Caki2 (cell line): ENCODE measurements around the gene ESR1. TPM values are rescaled to one million over a fixed set of nuclear protein-coding genes. Genes with fewer than 3 reads are reported as not detected.
"Not testable (repeated sequence)": the region's sequence is repeated elsewhere in the genome, so short reads cannot be mapped to it uniquely, and the experiment has no call there.

Experiments
- DNase-seq: peaks from one replicate; pipeline ENCODE4 v3.0.0-alpha.2; 2015; ENCODE audit warnings: low read depth
- in situ Hi-C: cut with HindIII; loops from 2 replicates; pipeline ENCODE4 v1.10.0; 2016; ENCODE audit warnings: low sequenced_read_pairs, low pct_unique_long_range_greater_than_20kb, mixed read lengths
- total RNA-seq: library from RNA; depleted of rRNA; stranded (reverse); fragments of >200 nt; shearing (Covaris generic); gene quantifications from 2 replicates; pipeline ENCODE4 v1.2.3, GENCODE V29; 2014; ENCODE audit warnings: low replicate concordance

ESR1 gene
- total RNA-seq, 1 experiment from 2014 or later = not detected

DNA sequence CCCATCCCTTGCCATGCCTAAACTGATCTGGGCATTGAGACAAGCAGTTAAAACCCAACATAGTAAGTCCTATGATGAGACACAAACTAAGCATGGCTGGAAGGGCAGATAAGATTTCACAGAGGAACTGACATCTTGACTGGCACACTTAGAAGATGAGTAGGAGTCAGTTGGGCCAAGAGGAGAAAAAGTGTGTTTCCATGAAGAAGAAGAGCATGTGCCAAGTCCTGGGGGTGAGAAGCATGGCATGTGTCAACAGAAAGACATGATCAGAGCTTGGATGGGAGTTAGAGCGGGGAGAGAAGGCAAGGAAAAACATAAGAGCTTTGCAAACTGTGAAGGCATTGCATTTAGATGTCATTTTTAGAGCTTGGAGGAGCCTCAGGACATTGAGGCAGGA, 68.0 kb downstream of the ESR1 start:
- no peak for DNase-seq
- in situ Hi-C loops = no loop called here

DNA sequence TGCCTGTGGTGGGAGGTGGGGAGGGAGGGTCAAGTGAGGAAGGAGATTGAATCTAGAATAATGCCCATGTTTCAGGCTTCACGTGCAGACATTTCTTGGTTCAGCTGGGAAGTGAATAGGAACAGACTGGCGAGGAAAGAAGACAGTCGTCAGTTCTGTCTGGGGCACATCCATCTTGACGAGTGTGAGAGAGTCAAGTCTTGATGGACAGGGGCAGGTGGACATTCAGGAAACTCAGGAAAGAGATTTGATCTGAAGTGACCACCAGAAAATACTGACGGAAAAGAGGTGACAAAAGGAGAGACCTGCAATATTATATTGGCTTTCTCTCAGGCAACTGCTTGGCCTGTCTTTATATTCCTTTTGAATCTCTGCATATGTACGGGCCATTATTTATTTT, 68.6 kb downstream of the ESR1 start:
- in situ Hi-C loops = no loop called here
- no peak for DNase-seq

DNA sequence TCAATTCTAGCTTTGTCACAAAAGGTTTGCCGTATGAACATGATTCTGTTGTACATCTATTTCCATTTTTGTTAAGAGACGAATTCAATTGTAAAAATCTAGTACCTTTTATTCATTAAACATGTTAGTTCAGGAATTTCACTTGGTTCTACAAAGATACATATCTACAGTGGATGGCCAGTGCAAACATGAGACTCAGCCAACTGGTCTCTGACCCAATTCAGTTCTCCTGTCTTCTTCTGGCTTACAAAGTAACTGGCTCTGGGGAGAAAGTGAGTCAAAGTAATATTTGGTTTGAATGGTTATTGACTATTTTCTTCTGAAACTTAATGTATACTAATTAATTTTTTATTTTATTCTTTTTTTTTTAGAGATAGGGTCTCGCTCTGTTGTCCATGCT, 70.0 kb downstream of the ESR1 start:
- in situ Hi-C loops = no loop called here
- no peak for DNase-seq

DNA sequence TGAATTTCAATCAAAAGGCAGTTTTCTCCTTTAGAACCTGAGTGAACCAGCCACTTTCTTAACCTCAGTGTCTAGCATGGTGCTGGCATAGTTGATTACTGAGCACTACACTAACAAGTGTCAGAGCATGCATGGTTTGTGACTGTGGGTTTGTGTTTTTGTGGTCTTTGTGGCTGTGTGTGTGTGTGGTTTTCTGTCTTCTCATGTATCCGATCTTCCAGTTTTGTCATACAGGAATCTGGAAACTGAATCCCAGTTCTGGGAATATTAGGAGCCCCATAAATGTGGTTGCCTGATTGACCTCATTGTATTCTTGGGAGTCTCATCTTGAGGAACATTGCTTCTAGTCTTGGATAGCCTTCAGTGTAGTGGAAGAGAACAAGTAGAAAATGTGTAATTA, 73.7 kb downstream of the ESR1 start:
- in situ Hi-C loops = no loop called here
- DNase-seq = no peak

DNA sequence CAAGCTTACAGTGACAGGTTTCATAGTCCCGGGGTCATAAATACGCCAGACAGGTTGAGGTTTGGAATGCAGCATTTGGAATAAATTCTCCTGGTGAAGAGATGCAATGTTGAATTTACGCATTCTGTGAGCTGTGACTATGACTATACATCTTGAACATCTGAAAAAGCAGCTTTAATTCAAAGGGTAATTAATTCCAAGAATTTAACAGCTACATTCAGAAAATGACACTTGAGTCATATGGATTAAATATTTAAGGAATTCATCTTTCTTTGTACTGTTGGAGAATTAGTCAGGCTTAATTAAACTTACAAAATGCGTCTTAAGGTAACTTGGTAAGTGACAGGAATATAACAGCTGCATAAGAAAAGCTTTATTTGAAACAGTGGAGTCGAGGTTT, 74.7 kb downstream of the ESR1 start:
- in situ Hi-C loops = no loop called here
- DNase-seq = no peak

DNA sequence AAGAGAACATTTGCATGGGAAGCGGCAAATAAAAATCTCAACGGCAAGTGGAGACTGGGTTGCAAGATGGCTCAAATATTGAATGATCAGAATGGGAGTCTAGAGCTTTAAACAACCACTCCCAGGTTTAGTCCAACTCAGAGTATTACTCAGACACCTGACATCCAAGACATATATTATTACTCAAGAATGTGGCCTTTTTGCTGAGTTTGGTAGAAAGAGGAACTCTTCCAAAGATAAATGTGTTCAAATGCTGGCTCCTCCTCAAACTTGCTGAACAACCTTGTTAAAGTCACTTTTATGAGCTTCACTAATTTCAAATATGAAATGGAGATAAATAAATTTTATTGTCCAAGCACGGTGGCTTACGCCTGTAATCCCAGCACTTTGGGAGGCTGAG, 77.8 kb downstream of the ESR1 start:
- in situ Hi-C loops = no loop called here
- no peak for DNase-seq

DNA sequence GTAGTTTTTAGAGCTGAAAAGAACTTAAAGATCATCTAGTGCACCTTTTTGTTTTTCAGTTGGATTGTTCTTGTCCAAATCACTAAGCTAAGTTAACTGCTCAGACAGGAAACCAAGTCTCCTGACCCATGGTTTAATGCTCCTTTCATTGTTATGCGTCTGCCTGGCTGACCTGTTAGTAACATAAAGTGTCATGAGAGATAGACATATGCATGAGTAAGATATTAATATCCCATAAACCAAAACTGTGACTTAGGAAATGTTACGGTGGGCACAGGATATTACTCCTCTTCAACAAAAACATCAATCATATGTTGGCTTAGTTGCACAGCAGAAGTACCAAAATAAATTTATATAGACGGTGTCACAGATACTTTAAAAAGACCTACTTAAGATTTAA, 84.0 kb downstream of the ESR1 start:
- no peak for DNase-seq
- in situ Hi-C loops = no loop called here

DNA sequence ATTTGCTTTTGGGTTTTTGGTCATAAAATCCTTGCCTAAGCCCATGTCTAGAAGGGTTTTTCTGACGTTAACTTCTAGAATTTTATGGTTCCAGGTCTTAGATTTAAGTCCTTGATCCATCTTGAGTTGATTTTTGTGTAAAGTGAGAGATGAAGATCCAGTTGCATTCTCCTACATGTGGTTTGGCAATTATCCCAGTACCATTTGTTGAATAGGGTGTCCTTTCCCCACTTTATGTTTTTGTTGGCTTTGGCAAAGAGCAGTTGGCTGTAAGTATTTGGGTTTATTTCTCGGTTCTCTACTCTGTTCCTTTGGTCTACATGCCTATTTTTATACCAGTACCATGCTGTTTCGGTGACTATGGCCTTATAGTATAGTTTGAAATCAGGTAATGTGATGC, 86.9 kb downstream of the ESR1 start:
- in situ Hi-C loops, DNase-seq: not testable (repeated sequence)

DNA sequence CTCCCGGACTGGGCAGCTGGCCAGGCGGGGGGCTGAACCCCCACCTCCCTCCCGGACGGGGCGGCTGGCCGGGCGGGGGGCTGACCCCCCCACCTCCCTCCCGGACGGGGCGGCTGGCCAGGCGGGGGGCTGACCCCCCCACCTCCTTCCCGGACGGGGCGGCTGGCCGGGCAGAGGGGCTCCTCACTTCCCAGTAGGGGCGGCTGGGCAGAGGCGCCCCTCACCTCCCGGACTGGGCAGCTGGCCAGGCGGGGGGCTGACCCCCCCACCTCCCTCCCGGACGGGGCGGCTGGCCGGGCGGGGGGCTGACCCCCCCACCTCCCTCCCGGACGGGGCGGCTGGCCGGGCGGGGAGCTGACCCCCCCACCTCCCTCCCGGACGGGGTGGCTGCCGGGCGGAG, 91.7 kb downstream of the ESR1 start:
- in situ Hi-C loops, DNase-seq: not testable (repeated sequence)

DNA sequence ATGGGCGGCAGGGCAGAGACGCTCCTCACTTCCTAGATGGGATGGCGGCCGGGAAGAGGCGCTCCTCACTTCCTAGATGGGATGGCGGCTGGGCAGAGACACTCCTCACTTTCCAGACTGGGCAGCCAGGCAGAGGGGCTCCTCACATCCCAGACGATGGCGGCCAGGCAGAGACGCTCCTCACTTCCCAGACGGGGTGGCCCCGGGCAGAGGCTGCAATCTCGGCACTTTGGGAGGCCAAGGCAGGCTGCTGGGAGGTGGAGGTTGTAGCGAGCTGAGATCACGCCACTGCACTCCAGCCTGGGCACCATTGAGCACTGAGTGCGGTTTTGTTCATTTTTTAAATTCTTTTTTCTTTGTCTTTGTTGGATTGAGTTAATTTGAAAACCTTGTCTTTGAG, 92.3 kb downstream of the ESR1 start:
- DNase-seq, in situ Hi-C loops: not testable (repeated sequence)

DNA sequence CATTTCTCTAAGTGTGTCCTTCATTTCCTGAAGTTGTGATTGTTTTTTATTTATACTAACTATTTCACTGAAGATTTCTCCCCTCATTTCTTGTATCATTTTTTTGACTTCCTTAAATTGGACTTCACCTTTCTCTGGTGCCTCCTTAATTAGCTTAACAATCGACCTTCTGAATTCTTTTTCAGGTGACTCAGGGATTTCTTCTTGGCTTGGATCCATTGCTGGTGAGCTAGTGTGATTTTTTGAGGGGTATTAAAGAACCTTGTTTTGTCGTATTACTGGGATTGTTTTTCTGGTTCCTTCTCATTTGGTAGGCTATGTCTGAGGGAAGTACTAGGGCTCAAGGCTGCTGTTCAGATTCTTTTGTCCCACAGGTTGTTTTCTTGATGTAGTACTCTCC, 92.8 kb downstream of the ESR1 start:
- DNase-seq = no peak
- in situ Hi-C loops = no loop called here

DNA sequence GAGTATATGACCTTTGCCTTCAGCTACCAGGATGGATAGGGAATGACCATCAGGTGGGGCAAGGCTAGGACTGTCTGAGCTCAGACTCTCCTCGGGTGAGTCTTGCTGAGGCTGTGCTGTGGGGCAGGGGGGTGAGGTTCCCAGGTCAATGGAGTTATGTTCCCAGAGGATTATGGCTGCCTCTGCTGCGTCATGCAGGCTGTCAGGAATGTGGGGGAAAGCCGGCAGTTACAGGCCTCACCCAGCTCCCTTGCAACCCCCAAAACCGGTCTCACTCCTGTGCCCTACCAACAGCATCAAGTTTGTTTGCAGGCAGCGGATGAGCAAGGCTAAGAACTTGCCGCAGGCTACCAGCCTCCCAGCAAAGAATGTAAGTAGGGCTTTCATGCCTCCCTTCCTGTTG, 93.5 kb downstream of the ESR1 start:
- no peak for DNase-seq
- in situ Hi-C loops = no loop called here

DNA sequence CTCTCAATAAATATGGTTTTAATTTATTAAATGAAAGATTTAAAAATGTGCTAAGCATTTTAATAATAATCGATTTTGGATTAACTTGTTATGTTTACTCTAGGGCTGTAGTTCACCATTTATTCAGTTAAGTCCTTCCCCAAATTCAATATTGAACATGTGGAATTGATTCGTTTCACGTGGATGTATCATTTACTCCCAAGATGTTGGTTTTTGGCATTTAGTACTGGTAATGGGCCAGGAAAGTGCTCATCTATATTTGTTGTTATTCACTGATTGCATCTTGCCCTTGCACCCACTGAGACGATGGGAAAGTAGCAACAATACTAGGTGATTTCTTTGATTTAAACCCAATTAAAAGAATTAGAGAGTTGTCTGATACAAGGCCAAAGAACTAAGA, 97.1 kb downstream of the ESR1 start:
- in situ Hi-C loops = no loop called here
- no peak for DNase-seq

DNA sequence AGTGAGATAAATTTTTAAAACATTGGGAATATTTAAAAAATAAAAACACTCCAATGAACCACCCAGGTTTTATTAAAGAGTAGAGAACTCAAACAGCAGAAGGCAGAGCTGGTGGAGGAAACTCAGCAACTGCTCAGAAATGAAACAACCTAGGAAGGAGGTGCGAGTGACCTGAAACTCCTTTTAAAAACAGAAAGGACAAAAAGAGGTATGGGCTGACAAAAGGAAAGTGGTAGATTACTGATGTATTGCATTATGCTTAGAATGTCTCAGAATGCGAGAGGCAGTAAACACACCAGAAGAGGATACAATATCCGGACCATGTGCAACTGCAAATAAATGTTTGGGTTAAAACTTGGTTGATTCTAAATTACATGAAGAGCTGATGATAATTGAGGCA, 97.6 kb downstream of the ESR1 start:
- no peak for DNase-seq
- in situ Hi-C loops = no loop called here

DNA sequence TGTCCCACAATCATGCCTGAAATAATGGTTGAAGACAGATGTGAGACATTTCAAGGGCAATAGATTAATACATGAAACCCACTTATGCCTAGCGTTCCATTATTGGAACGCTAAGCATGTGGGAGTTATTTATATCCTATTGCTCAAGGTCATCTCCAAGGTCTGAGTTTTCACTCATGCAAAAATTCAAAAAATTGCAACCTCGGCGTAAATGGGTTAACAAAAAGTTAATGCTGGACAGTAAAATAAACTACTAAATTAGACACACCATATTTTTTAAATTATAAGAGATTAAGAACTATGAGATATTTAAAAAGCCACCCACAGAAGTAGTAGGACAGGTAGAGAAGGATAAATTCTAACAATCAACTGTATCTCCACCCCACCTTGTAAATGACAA, 98.4 kb downstream of the ESR1 start:
- in situ Hi-C loops = no loop called here
- no peak for DNase-seq

DNA sequence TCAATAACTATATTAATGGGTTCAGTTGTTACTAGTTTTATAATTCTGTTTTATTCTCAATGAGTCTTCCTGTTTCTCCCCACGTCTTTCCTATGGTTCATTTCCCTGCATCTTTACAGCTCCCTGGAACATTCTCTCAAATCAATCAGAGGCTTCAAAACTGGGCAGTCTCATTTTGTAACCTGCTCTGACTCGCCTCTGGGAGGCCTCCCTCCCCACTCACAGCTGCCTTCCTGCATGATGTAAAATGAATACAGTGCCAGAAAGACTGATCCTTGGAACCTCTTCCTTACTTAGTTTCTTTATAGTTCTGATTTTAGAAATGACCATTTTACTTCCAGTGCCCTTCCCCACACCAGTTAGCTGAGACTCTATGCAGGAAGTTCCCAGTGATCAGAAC, 103.9 kb downstream of the ESR1 start:
- in situ Hi-C loops = no loop called here
- no peak for DNase-seq

DNA sequence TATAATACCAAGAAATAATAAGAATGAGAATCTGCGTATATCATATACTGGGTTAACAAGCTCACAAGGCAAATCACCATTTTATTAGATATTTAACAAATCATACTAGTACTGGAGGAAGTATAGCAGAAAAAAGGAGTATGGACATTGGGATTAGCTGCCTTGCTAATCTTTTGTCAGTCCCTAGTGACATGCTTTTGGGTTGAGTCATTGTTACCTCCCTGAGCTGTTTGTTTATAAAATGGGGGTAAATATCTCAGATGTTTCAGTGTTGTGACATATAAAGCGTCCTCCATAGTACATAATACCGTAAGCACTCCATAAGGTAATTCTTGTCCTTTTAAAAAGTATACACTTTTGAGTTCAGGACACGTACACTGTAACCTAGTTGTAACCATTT, 107.0 kb downstream of the ESR1 start:
- in situ Hi-C loops = no loop called here
- no peak for DNase-seq

DNA sequence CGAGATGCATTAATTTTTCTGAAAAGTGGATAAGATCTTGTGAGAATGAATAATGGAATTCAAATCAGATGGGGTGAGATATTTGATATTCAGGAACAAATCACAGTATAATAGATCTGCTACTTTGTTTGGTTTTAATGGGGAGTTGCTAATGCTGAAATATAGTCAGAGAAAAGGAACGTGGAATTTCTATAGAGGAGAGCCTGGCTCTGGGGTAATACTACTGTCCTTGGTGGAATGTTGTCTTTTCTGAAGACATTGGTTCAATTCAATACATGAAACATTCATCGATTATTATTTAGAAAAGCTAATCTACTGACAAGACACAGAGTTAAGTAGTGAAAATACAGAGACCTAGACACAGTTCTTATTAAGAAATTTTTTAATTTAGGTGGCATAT, 108.6 kb downstream of the ESR1 start:
- in situ Hi-C loops = no loop called here
- no peak for DNase-seq

DNA sequence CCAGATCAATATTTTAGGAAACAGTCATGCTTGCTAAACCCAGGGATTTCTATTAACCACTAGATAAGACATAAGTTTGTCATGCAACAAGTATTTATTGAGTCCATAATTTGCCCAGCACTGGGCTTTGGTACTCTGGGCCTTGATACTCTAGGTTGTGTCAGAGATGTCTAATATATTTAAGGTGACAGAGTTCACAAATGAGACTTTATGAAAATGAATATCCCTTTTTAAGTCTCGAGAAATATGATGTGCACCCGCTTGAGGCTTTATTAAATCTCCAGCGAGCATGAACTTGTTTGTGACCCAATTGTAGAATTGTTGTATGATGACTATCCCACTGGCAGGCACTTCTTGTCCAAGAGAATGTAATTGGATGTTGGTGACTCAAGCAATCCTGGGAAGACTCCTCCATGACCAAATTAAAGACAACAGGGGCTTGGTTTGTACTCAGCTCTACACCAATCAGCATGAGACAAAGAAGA, 109.2 kb downstream of the ESR1 start:
- in situ Hi-C loops = no loop called here
- no peak for DNase-seq

DNA sequence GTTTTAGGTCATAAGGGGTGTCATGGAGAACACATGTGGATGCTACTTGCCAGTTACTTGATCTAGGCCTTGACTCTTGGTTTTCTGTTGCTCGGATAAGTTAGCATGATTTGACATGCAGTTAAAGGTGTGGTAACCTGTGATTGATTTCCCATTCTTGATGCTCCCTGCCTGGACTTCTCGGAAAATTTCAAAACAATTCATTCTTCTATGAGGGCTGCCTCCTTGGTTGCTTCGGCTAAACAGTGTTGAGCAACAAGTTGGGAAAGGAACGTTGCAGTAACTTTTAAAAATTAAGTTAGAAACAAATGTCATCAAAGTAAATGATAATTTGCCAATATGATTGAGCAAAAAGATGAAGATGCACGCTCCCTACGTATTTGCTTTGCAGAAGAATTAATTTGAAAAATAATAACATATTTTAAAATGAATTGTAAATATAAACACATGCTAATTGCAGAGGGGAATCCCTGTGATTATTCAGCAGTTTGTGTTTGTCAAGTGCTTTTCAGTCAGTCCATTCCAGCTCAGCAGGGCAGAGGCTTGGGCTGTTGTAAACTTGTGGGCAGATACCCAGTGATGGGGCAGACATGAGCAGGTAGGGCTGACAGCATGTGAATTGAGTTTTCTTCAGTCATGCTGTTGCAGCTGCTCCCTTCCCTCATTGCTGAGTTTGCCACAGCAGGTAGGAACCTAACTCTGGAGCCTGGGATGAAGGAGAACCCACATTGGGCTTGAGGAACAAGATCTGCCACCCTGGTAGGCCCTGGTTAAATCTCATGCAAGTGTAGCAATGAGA, 110.2 kb downstream of the ESR1 start:
- no peak for DNase-seq
- in situ Hi-C loops = no loop called here
